Measurements from ENCODE around the gene IMMT.
"Not testable (repeated sequence)": the region's sequence is repeated elsewhere in the genome, so short reads cannot be mapped to it uniquely, and the experiment has no call there.

Gene IMMT

GRCh38 chr2:86232373-86232784 is 37.1 kb upstream of the IMMT start:
- no peak for DNase-seq (ENCODE audit: low read depth)
- H3K4me3 ChIP-seq (ENCODE audit: low read depth, low read length), result no peak overlapping the region
- no peak for TF ChIP-seq CTCF (conservative IDR thresholded peaks at IDR 0.05; ENCODE audit: low read depth, low read length)

GRCh38 chr2:86231680-86232372 is 36.6 kb upstream of the IMMT start:
- DNase-seq (ENCODE audit: low read depth), result no peak
- no peak for TF ChIP-seq CTCF (conservative IDR thresholded peaks at IDR 0.05; ENCODE audit: low read depth, low read length)
- no peak overlapping the region for H3K4me3 ChIP-seq (ENCODE audit: low read depth, low read length)

- DNase-seq (ENCODE audit: low read depth), result no peak
- TF ChIP-seq CTCF (conservative IDR thresholded peaks at IDR 0.05; ENCODE audit: low read depth, low read length), result no peak
- H3K4me3 ChIP-seq (ENCODE audit: low read depth, low read length), result no peak overlapping the region
These were observed 35.7 kb upstream of the IMMT start for GRCh38 chr2:86230961-86231360.

- H3K4me3 ChIP-seq (ENCODE audit: low read depth, low read length), result no peak overlapping the region
- no peak for TF ChIP-seq CTCF (conservative IDR thresholded peaks at IDR 0.05; ENCODE audit: low read depth, low read length)
- no peak for DNase-seq (ENCODE audit: low read depth)
These were observed 34.0 kb upstream of the IMMT start for GRCh38 chr2:86229221-86229620.

- not testable (repeated sequence) for H3K4me3 ChIP-seq (ENCODE audit: low read depth, low read length); DNase-seq (ENCODE audit: low read depth)
These were observed 33.3 kb upstream of the IMMT start for GRCh38 chr2:86228574-86228973.

- H3K4me3 ChIP-seq (ENCODE audit: low read depth, low read length), result no peak overlapping the region
- no peak for TF ChIP-seq CTCF (conservative IDR thresholded peaks at IDR 0.05; ENCODE audit: low read depth, low read length)
- DNase-seq (ENCODE audit: low read depth), result no peak
These were observed 32.4 kb upstream of the IMMT start for GRCh38 chr2:86227685-86228084.

GRCh38 chr2:86226636-86227520 is 31.6 kb upstream of the IMMT start:
- no peak for DNase-seq (ENCODE audit: low read depth)
- TF ChIP-seq CTCF (conservative IDR thresholded peaks at IDR 0.05; ENCODE audit: low read depth, low read length), result no peak
- no peak overlapping the region for H3K4me3 ChIP-seq (ENCODE audit: low read depth, low read length)

Measured in choroid plexus epithelial cell (primary cell).